ENCODE data around the gene KLHDC7B.

The KLHDC7B gene
- 6.0 reads per million, percentile 23 among the genes with 10 or more reads in this experiment for total RNA-seq

GRCh38 chr22:50545522-50546325 is at the start of gene KLHDC7B:
KLHDC7B (plus strand) TSS chr22:50545899; CDS start chr22:50546244, 345 bp downstream.
- no peak for DNase-seq

DNA sequence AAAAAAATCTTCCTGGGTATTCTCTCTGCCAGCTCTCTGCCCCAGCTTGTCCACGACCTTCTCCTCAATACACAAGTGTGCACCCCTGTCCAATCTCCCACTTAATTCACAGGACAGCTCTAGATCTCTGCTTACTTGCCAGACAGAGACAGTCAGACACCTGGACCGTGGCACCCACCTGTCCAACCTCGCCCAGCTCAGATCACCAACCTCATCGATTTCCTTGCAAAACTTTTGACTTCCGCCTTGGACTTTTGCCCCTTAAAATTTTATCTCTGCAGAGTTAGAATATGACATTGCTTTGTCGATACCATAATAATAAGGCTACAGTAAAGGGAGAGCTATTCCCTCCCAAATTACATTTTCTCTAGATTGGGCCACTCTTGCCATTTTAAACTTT is 48.6 kb upstream of the KLHDC7B start:
- no peak for DNase-seq

- peak; percentile 54 for DNase-seq
Measured at GRCh38 chr22:50498322-50498890, 47.3 kb upstream of the KLHDC7B start.

DNA sequence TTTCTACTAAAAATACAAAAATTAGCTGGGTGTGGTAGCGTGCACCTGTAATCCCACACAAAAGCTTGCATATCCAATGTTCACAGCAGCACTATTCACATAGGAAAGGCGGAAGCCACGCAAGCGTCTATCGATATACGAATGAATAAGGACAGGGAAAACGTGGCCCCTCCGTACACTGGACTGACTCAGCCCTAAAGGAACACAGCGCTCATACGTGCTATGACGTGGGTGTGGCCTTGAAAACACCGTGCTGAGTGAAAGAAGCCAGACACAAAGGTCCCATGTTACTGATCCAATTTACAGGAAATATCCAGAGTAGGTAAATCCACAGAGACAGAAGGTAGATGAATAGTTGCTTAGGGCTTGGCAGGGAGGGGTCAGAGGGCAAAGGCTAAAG is 45.2 kb upstream of the KLHDC7B start:
- no peak for DNase-seq

DNA sequence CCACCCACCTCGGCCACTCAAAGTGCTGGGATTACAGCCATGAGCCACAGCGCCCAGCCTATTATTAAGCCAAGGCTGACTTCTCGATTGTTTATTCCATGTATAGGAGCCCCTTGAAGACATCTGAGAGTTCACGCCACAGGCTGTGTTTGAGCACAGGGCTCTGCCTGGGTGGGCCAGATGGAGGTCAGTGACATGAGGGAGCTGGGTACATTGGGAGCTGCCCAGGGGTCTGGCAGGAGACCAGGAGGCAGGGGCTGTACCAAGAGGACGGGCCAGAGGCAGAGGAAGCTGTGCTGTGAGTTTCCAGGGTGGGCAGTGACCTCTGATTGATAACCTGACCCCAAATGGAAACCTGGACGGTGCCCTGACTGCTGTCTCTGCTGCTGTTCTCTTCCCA is 43.6 kb upstream of the KLHDC7B start:
- no peak for DNase-seq

DNA sequence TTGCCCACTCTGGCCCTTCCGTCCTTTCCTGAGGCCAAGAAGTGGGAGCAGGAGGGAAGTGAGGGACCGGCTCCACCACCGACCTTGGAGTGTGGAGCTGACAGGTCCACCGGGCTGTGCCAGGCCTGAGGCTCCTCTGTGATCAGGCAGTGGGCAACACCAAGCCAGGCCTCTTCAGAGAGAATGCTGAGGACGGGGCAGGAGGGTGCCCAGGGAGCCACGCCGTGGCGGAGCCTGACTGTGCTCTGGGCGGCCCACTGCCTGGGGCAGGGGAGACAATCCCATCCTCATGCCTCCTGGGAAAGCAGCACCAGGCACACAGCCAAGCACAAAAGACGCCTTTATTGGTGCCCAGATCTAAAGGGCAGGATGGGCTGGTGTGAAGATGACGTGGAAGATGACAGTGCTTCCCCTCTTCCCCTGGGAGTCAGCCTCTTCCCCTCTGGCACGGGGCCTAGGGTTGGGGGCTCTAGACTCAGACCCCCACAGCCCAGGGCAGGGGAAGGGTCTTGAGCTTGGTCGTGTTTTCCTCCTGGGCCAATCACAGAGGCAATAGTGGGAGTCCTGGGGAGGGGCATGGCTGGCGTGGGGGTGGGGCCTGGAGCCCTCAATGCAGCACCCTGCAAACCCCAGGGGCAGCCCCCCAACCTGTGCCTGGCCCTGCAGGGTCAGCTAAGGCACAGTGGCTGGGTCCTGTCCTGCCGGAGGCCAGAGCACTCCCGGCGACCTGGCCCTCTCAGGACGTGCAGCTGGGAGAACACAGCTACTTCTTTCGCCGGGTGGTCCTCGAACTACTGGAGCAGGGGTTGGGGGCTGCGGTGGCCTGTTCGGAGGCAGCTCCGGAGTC is 42.8 kb upstream of the KLHDC7B start:
- no peak for DNase-seq

- no peak for DNase-seq
Measured at GRCh38 chr22:50503475-50504145, 42.1 kb upstream of the KLHDC7B start.

- DNase-seq = no peak
Measured at GRCh38 chr22:50504369-50505211, 41.1 kb upstream of the KLHDC7B start.

DNA sequence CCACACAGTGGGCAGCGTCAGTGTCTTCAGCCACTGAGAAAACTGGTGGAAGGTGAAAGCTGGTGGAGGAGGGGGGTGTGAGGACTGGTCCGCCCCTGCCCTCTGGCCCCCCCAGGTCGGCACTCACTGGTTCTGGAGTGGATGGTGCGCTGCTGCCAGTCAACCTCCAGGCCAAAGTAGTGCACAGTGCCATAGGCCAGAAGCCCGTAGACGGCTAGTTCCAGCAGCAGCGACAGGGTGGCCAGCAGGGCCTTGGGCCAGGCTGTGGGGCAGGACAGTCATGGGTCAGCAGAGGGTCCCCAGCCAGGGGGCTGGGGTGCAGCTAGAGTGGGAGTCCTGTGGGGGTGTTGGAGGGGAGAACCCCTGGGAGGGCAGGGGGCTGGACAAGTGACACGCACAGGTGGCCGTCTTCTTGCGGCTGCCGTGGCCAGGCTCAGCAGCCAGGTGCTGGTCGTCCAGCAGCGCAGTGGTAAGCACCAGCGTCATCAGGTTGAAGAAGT is 40.4 kb upstream of the KLHDC7B start:
- DNase-seq = no peak

GRCh38 chr22:50505776-50506610 is 39.7 kb upstream of the KLHDC7B start:
- no peak for DNase-seq

GRCh38 chr22:50506611-50507420 is 38.9 kb upstream of the KLHDC7B start:
- DNase-seq = no peak

DNA sequence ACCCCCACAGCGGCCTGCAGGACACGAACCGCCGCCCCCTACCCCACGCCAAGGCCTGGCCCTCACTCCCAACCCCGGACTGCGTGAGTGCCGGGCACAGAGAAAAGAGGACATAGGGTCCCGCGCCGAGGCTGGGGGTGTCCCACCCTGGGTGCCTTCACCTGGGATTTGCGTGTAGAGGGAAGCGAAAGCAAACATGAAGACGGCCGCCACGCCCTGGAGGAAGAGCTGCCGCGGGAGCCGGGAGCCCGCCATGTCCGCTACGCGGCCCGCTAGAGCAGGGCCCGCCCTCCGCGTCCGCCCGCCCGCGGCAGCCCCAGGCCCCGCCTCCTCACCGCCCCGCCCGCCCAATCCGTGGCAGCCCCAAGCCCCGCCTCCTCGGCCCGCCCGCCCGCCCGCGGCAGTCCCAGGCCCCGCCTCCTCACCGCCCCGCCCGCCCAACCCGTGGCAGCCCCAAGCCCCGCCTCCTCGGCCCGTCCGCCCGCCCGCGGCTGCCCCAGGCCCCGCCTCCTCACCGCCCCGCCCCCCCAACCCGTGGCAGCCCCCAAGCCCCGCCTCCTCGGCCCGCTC is 38.2 kb upstream of the KLHDC7B start, which contains the start of gene LMF2:
Gene LMF2 (minus strand): TSS at position 282 of the 570 bp plus-strand sequence. CDS start 27 bp downstream, at position 255.
- peak; percentile 88 for DNase-seq

GRCh38 chr22:50507991-50508884 is 37.5 kb upstream of the KLHDC7B start, which contains the start of gene NCAPH2:
NCAPH2 (plus strand) TSS chr22:50508224; CDS start chr22:50508338, 114 bp downstream.
- DNase-seq = peak; percentile 98

GRCh38 chr22:50508897-50509296 is 36.8 kb upstream of the KLHDC7B start:
- no peak for DNase-seq

- no peak for DNase-seq
Measured at GRCh38 chr22:50513175-50513574, 32.5 kb upstream of the KLHDC7B start.

DNA sequence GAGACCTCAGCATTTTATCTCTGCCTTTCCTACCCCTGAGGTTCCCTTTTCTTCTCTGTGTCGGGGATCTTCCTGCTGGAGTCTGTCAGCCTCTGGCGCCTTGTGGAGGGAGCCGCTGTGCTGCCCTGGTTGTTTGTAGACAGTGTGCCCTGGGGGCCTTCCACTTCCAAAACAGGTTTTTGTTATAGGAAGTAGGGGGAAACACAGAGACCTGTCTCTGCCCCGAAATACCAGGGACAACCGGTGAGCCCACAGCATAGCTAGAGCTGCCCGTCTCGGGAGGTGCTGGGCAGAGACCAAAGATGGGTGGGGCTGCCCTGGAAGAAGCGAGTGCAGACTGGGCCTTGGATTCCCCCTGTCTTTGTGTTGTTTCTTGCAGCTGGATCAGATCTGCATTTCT is 29.6 kb upstream of the KLHDC7B start:
- DNase-seq = no peak

DNA sequence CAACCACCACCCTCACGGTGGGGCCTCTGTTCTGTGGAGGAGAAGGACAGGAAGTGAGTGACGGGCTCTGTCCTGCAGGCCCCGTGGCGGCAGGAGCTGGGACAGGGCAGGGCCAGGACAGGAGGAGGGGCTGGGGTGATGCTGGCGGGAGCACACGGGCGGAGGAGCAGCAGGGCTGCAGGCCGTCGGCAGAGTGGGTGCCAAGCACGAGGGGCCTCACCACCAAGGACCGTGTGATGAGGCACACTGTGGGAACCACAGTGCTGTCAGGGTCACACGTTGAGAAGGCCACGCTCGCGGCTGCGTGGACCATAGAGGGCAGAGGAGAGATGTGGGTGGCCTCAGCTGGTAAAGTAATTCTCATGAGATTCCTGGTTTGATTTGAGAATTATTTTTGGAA is 28.8 kb upstream of the KLHDC7B start:
- no peak for DNase-seq
